CD1c-positive myeloid dendritic cell (primary cell): ENCODE data around the gene CEP85L.

Experiments used
- DNase-seq: peaks from one replicate; pipeline ENCODE4 v3.0.0-alpha.2; 2016; ENCODE audit errors: extremely low spot score

CEP85L gene

GRCh38 chr6:118542184-118542952, 109.0 kb downstream of the CEP85L start:
- no peak for DNase-seq

DNA sequence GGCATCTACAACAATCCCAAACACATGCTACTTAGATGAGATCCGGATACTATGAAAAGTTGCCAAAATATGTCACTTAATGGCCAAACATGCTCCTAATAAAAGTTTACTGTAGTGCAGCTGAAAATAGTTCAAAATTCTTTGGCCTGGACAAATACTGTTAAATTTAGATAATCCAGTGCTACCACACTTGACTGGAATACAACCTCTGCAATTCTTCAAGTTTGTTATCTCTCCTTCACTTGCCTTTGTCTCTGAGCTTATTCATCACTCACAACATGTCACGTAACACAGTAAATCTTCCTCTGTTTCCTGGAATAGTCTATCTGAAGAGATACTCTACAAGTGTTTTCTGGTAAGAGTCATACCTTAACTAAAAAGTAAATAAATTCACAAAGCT, 113.8 kb downstream of the CEP85L start:
- DNase-seq: no peak

DNA sequence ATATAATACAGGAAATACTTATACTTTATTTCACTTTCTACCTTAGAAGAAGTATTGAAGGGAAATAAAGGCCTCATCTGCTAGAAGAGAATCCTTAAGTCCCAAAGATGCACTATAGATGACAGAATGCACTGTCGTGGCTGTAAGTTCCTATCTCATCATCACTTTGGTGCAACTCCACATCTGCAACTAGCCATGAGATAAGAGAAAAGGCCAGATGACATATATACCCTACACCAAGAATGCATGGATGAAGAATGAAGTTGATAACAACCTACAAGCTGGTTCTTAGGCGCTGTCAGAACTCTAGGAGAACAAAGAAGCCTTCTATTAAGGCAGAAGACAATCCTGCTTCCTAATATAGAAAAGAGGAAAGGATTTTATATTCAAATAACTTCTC, 114.9 kb downstream of the CEP85L start:
- no peak for DNase-seq

DNA sequence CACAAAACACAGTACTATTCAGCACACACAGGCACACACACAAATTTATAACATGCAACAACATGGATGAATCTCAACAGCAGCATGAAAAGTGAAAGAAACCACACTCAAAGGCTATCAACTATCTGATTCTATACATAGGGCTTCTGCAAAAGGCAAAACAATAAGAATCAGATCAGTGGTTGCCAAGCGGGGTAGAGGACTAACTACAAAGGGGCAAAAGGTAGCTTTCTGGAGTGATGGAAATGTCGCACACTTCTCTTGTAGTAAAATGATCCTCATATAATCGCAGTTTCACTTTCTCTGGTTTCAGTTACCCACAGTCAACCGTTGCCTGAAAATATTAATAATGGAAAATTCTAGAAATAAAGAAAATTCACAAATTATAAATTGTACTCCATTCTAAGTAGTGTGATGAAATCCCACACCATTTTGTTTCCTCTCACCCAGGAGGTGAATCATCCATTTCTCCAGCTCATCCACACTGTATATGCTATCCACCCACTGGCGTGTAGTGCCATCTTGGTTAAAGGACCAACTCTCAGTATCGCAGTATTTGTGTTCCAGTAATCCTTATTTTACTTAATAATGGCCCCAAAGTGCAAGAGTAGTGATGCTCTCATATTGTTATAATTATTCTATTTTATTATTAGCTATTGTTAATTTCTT, 116.1 kb downstream of the CEP85L start:
- no peak for DNase-seq

GRCh38 chr6:118530942-118531341, 120.4 kb downstream of the CEP85L start:
- no peak for DNase-seq

DNA sequence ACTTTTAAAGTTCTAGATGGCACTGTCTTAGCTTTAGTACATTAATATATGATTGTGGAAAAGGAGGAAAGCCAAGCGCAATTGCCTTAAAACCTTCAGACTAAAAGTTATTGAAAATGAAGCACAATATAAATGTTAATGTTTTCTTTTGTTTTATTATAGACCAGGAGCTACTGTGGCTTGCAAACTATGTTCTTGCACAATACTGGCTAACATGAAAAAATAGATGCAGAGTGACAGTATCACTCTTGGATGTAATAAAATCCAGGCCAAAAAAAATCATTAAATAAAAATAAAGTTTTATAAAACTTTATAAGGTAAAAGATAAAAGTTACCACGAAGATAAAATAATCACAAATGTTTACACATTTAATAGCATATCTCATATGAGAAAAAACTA, 121.6 kb downstream of the CEP85L start:
- no peak for DNase-seq

DNA sequence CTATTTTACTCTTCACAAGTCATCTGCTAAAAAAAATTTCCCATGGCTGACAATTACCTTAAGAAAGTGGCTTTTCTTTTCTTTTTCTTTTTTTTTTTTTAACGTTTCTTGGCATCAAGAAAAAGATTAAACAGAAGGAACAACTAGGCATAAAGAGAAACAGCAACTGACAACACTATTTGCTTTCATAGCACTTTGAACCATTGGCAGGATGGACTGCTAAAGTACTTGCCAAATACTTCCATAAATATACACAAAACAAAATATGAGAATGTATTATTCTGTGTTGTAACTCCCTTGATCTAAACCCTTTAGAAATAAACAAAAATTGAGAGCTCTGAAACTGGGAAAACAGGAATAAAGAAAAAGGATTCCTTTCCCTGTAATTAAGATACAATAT, 123.3 kb downstream of the CEP85L start:
- DNase-seq: no peak

GRCh38 chr6:118525913-118526780, 125.2 kb downstream of the CEP85L start:
- no peak for DNase-seq

DNA sequence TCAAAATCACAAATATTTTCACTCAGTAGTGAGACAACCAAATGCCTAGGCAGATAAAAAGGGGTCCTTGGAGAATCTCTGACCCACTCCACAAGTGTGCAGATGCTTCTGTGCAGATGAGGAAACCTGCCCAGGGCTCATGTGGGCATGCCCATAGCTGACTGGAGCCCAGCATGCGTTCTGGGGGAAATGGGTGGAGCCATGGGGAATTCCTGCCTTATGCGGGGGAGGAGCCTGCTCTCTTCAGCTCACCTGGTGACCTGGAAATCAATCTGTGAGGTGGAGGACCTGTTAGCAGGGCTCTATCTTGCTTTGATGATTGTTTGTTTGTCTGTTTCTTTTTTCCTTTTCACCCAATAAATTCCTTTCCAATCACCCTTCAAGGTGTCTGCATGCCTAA, 126.7 kb downstream of the CEP85L start:
- DNase-seq: no peak

DNA sequence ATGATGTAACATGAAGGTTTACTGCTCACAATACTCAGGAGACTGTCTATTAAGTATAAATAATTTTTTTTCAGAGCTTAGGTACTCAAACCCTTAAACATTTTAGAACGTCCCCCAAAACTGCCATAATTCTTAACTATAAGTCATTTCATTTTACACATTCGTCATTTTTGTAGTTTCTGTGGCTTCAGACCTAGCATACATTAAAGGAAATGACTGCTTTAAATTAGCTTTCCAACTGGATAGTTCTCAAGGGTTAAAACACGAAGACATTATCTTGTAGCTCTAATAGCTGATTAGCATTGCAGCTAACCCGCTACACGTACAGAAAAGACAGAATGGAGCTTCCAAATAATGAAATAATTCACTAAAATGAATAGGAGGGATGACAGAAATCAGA, 128.2 kb downstream of the CEP85L start:
- no peak for DNase-seq

DNA sequence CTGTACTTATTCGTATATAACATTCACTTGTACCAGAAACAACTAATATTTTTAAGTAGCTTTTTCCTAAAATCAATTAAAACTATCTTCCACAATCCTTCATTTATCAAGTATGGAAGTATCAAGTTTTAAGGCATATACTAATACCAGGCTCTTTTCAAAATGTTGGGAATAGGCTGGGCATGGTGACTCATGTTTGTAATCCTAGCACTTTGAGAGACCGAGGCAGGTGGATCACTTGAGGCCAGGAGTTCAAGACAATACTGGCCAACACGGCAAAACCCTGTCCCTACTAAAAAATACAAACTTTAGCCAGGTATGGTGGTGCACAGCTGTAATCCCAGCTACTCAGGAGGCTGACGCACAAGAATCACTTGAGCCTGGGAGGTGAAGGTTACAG, 129.0 kb downstream of the CEP85L start:
- DNase-seq: no peak

GRCh38 chr6:118514689-118515088, 136.7 kb downstream of the CEP85L start:
- no peak for DNase-seq

DNA sequence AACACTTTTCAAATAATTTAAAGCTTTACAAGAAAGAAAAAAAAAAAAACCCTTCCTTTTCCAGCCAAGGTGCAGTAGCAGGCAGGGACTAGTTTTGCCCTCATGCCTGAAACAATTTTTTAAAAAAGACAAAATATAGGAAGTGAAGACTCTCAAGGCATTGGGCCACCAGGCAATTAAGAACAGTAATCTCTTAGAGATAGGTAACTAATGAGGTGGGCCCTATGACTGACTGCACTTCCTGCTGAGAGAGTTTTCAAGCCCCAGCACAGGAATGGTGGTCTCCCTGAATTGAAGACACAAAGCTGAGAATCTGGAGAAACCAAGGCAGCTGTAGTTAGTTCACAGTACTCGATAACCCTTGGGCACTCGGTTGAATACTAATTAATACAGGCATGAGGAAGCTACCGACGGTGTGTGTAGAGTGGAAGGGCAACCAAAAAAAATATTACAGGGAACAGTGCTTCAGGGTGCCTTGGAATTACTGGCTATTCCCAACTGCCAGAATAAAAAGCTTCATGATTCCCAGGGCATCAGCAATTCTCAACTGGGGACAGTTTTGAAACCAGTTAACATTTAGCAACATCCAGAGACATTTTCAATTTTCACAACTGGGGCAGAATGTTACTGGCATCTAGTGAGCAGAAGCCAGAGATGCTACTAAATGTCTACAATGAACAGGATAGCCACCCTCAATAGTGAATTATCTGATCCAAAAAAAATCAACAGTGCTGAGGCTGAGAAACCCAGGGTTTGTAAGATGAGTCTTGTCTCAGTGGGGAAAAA, 139.3 kb downstream of the CEP85L start:
- DNase-seq: no peak

DNA sequence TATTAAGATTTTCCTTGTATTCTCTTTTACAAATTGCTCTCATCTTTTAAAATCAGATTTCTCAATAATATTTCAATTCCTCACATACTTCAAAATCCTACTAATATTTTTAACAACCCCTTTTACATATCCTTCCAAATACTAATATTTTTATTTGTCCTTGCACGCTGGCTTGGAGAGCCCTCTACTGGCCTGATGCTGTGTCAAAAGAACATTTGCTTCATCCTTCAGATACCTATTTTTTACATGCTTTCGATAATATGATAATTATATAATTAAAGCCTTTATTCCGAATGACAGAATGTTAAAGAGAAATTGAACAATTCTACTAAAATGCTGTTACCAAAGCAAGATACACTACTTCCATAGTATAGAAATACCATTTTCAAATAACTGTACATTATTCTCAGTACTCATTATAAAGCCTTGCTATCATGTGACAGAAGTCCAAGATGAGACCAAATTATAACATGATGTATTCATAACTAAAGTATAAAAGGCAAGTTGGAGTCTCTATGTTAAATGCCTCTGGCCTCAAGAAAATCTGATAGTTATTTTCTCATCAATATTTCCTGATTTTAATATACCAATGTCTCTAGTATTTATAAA, 142.3 kb downstream of the CEP85L start:
- DNase-seq: no peak

- DNase-seq: no peak
Measured at GRCh38 chr6:118507636-118508035, 143.8 kb downstream of the CEP85L start.

DNA sequence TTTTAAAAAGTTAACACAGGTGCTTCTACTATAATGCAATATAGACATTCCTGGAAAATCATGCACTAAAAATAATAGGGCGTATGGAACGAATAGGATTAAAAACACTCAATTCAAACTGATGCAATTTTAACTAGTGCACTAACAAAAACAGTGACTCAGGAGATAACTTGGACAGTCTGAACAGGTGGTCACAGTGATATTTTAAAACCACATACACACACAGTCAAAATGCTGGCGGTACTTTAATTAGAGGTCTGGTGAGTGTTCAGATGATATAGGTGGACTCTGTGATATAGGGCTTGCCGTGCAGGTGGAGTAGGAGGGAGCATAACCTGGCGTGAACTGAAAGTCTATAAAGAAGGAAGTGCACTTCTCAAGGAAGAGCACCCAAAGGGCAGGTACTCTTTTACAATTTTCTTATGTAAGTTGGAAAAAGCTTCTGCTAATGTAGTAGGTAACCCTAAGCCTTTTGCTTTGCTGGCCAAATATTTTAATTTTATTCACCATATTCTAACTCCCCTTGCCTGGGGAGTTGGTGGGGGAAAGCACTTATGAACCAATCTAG, 145.2 kb downstream of the CEP85L start:
- DNase-seq: no peak

GRCh38 chr6:118505656-118506055, 145.7 kb downstream of the CEP85L start:
- DNase-seq: no peak

DNA sequence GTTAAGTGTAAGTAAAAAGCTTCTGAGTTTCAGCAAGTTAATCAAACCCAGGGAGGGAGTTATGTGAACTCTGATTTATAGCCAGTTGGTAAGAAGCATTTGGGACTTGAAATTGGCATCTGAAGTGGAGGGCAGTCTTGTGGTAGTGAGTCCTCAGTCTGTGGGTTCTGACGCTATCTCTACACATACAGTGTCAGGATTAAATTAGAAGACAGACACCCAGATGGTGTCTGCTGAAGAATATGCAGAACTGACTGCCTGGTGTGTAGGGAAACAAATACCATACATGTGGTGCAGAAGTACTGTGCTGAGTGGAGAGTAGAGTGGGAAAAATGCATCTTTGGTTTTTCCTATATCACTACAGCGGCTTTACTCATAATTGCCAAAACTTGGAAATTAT, 146.8 kb downstream of the CEP85L start:
- DNase-seq: no peak

GRCh38 chr6:118502169-118502568, 149.2 kb downstream of the CEP85L start:
- no peak for DNase-seq

GRCh38 chr6:118501765-118502164, 149.6 kb downstream of the CEP85L start:
- DNase-seq: no peak

- DNase-seq: no peak
Measured at GRCh38 chr6:118501099-118501498, 150.3 kb downstream of the CEP85L start.
